ENCODE data around the gene AKT1. TPM values are rescaled to one million over a fixed set of nuclear protein-coding genes. Genes with fewer than 3 reads are reported as not detected.
"Not testable (repeated sequence)": the region's sequence is repeated elsewhere in the genome, so short reads cannot be mapped to it uniquely, and the experiment has no call there.

The AKT1 gene
- polyA plus RNA-seq, 4 donors = 105 to 150 (median 131) TPM

DNA sequence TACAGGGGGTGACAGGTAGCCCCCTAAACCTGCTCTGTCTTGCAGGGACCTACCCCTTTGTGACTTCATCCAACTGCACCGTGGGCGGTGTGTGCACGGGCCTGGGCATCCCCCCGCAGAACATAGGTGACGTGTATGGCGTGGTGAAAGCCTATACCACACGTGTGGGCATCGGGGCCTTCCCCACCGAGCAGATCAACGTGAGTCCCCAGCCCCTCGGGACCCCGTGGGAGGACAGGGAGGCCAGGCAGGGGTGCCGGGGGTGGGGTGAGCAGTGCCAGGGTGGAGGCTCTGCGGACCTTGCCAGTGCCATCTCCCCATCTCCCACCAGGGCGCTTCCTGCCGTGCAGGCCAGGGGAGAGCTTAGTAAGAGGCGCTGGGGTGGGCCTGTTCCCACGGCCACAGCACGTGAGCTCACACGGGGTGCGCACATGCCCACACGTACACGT lies 53.7 kb downstream of the AKT1 start:
- DNase-seq (ENCODE audit: low read depth in 4 of 4, low spot score in 2 of 4) = no peak

DNA sequence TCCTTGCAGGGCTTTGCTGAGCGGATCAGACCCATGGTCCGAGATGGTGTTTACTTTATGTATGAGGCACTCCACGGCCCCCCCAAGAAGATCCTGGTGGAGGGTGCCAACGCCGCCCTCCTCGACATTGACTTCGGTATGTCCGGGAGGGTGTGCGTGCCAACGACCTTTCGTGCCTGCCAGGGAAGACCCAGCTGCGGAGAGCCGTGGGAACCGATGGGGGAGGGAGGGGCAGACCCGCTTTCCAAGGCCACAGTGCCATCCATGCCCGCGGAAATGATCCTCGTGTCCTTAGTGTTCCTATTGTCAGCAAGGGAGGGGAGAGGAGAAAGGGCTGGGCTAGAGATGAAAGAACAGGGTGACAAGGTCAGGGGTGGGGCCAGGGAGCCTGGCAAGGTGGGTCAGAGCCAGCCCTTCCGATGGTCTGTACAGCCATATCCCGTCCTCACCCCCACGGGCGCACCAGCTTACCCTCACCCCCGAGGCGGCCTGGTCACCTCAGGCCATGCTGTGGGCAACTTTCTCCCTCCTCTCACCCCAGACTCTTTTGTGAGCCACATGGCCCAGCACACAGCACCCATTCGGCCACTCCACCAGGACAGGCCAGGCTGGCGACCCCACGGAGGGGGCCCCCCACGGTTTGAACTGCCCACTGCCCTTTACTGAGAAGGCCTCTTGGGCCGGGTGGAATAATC lies 54.3 kb downstream of the AKT1 start:
- DNase-seq (ENCODE audit: low read depth in 4 of 4, low spot score in 2 of 4) = no peak

- no peak for DNase-seq (ENCODE audit: low read depth in 4 of 4, low spot score in 2 of 4)
These were observed 55.7 kb downstream of the AKT1 start for GRCh38 chr14:104739546-104740516.

DNA sequence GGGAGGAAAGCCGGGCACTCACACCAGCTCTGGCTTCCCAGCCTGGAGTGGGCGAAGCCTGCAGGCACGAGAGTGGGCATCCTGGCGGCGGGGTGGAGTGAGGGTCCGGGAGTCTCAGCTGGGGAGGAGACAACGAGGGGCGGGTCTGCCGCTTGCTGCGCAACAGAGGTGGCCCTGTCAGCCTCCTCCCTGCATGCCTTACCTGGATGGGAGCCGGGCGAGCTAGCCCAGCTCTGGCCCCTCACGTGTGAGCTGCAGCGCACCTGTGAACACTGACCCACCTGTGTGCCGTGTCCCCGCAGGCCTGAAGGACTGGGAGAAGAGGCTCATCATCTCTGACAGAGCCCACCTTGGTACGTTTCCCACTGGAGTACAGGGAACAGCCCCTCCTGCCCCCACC lies 56.5 kb downstream of the AKT1 start:
- DNase-seq (ENCODE audit: low read depth in 4 of 4, low spot score in 2 of 4) = no peak

DNA sequence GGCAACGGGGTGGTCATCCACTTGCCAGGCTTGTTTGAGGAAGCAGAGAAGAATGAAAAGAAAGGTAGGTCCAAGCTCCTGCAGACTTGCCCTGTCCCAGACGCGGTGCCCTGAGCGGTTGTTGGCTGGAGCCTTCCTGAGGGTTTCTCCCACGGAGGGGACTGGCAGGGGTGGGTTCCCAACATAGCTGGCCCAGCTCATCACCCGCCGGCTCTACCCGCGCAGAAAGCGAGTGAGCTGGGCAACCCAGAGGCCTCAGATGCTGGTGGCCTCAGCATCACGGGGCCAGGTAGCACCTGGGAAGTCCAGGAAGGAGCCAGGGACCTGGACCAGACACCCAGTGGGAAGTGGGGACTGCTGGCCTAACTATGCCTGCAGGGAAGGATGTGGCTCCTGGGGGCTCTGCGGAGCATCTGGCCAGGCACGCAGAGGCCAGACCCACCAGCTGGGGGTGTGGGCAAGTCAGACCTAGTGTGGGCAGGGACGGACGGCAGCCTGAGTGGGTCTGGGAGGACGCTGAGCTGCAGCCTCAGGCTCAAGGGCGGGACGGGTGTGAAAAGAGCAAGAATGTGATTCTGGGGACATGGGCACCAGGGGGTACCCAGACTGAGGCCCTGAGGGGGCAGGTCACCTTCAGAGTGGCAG lies 57.1 kb downstream of the AKT1 start:
- no peak for DNase-seq (ENCODE audit: low read depth in 4 of 4, low spot score in 2 of 4)

DNA sequence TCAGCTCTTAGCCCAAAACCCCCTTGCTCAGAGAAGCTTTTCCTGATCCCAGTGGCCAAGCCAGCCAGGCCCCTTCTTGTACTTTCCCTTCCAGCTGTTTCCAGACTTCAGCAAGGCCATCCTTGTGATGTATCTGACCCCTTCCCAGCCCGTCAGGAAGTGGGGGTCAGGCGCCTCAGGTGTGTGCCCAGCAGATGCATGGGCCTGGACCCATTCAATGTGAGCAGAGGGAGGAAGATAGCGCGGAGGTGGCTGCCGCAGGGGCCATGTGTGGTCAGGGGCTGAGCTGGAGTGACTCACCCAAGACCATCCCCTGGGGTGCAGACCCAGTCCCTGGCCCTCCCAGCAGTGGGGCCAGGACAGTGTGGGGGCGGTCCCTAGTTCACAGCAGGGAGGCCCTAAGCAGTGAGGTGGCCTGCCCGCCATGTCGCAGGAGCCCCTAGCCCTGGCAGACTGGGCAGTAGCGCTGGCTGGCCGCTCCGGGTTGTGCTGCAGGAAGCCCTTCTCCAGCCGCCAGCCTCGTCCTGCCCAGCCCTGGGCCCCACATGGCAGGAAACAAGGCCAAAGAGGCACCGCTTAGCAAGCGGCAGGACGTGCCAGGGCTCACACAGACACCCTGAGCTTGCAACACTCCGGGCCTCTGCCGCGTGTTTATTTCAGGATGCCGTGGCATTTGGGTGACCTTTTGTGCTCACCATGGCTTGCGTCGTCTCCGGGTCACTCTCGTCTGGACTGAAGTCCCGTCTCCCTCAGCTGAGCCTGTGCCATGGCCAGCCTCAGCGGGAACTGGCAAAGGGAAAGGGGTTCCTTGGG lies 59.5 kb downstream of the AKT1 start:
- no peak for DNase-seq (ENCODE audit: low read depth in 4 of 4, low spot score in 2 of 4)

- no peak for DNase-seq (ENCODE audit: low read depth in 4 of 4, low spot score in 2 of 4)
These were observed 60.4 kb downstream of the AKT1 start for GRCh38 chr14:104734991-104735779.

GRCh38 chr14:104734601-104734990 lies 61.0 kb downstream of the AKT1 start:
- no peak for DNase-seq (ENCODE audit: low read depth in 4 of 4, low spot score in 2 of 4)

- no peak for DNase-seq (ENCODE audit: low read depth in 4 of 4, low spot score in 2 of 4)
These were observed 61.4 kb downstream of the AKT1 start for GRCh38 chr14:104734051-104734587.

GRCh38 chr14:104732931-104733681 lies 62.4 kb downstream of the AKT1 start:
- no peak for DNase-seq (ENCODE audit: low read depth in 4 of 4, low spot score in 2 of 4)

GRCh38 chr14:104732355-104732804 lies 63.2 kb downstream of the AKT1 start:
- no peak for DNase-seq (ENCODE audit: low read depth in 4 of 4, low spot score in 2 of 4)

DNA sequence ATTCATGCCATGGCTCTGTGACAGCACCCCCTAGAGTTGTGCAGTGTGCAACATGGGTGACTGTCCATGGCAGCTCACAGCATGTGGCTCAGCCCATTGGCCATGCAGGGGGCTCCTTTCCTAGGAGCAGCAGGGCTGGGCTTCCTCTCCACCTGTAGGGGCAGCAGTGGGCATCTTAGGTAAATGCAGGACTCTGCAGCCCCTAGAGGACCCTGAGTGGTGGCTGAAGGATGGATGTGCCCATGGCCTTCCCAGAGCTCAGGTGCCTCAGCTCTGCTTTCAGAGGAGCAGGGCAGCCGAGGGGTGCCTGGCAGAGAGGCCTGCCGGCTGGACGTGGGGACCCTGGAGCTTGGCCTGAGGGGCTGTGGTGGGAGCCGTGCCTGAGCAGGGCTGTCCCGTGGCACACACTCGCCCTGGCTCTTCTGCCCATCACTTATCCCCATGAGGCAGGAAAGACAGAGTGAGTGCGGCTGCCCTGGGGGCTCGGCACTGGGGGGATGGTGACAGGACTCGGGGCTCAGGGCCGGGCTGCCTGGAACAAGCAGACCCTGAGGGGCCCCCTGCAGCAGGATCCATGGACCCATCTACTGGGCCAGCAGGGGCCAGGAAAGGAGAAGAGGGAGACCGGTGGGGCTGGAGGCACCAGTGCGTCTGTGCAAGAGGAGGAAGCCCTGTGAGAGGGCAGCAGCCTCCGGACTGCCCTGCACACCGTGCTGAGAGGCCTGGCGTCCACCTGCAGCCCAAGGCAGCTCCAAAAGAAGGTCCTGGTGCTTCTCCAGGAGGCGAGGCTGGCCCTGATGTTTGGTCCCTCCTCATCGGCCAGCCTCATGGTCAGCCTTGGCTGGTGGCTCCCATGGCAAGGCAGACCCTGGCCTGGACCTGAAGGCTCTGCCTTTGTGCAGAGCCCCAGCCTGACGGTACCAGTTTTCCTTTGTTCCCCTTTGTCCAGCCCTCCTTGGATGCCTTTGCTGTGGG lies 63.9 kb downstream of the AKT1 start:
- DNase-seq (ENCODE audit: low read depth in 4 of 4, low spot score in 2 of 4) = no peak

- DNase-seq (ENCODE audit: low read depth in 4 of 4, low spot score in 2 of 4) = no peak
These were observed 65.1 kb downstream of the AKT1 start for GRCh38 chr14:104730487-104730886.

DNA sequence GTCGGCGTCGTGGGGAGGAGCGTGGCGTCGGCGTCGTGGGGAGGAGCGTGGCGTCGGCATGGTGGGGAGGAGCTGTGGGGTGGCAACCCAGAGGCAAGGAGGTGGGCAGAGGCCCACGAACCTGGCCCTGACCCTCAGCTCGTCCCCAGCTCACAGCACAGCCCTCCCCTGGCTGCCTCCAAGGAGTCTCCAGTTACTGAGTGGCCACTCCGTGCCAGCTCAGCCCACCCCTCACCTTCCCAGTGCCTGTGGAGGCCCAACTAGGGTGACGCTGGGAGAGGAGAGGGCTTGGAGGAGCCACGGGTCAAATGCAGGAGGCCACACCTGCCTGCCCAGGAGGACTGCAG lies 65.7 kb downstream of the AKT1 start:
- no peak for DNase-seq (ENCODE audit: low read depth in 4 of 4, low spot score in 2 of 4)

- not testable (repeated sequence) for DNase-seq (ENCODE audit: low read depth in 4 of 4, low spot score in 2 of 4)
These were observed 66.2 kb downstream of the AKT1 start for GRCh38 chr14:104729176-104729834.

- no peak for DNase-seq (ENCODE audit: low read depth in 4 of 4, low spot score in 2 of 4)
These were observed 66.9 kb downstream of the AKT1 start for GRCh38 chr14:104728631-104729030.

All from left renal cortex interstitium (tissue), 4 donors.